Aorta (tissue), 5 donors: ENCODE data around the gene ATF4. TPM values are rescaled to one million over a fixed set of nuclear protein-coding genes. Genes with fewer than 3 reads are reported as not detected.
"Not testable (repeated sequence)": the region's sequence is repeated elsewhere in the genome, so short reads cannot be mapped to it uniquely, and the experiment has no call there.

Experiments
- ATAC-seq: fragments of 200-7000 bp; cut with Tn5 transposase; one replicate; pipeline ENCODE4 v1.9.1; 2022; ENCODE audit warnings: moderate library complexity; ENCODE audit not compliant: low FRiP score
- DNase-seq, 2 donors: peaks; one replicate each; pipeline ENCODE4 v3.0.0-alpha.2; 2020
- H3K27ac ChIP-seq, 2 donors: one replicate each; pipeline ENCODE4 v1.5.1; 2013; ENCODE audit warnings: low read length in 2 of 2, mild to moderate bottlenecking in 2 of 2, moderate library complexity in 2 of 2, control low read depth in 1 of 2, inconsistent platforms in 1 of 2, low read depth in 1 of 2
- H3K27me3 ChIP-seq, 2 donors: one replicate each; pipeline ENCODE4 v1.6.1; 2013; ENCODE audit warnings: control low read depth in 1 of 2, low read length in 1 of 2, mild to moderate bottlenecking in 1 of 2, moderate library complexity in 1 of 2; ENCODE audit not compliant: insufficient read depth in 2 of 2, control insufficient read depth in 1 of 2
- H3K36me3 ChIP-seq, 2 donors: one replicate each; pipeline ENCODE4 v1.6.1; 2013; ENCODE audit warnings: control low read depth in 1 of 2, low read length in 1 of 2, mild to moderate bottlenecking in 1 of 2; ENCODE audit not compliant: insufficient read depth in 2 of 2, control insufficient read depth in 1 of 2
- H3K4me1 ChIP-seq, 2 donors: one replicate each; pipeline ENCODE4 v1.6.1; 2013; ENCODE audit warnings: low read length in 2 of 2, control low read depth in 1 of 2, mild to moderate bottlenecking in 1 of 2, moderate library complexity in 1 of 2; ENCODE audit not compliant: insufficient read depth in 2 of 2, control insufficient read depth in 1 of 2
- H3K4me3 ChIP-seq, 2 donors: one replicate each; pipeline ENCODE4 v1.5.1; 2013; ENCODE audit warnings: low read length in 2 of 2, control low read depth in 1 of 2, mild to moderate bottlenecking in 1 of 2
- H3K9me3 ChIP-seq: one replicate; pipeline ENCODE4 v1.6.1; 2013; ENCODE audit warnings: mild to moderate bottlenecking, low read length; ENCODE audit not compliant: control insufficient read depth
- WGBS, 2 donors: extraction: QIAGEN DNeasy Blood & Tissue Kit; methylation state at CpG; one replicate each; pipeline ENCODE4 v1.1.7; 2013; 5-methylcytosine and 5-hydroxymethylcytosine counted together
- intact Hi-C, 2 donors: fragments of 100-400 bp; cut with DNase I; formaldehyde crosslinking; loops; one replicate each; pipeline versions ENCODE4 v1.14.2 to v1.15.0; 2022
- polyA plus RNA-seq, 2 donors: library from polyadenylated mRNA; stranded (reverse); fragments of 200-250 nt; gene quantifications; one replicate each; pipeline ENCODE4 v1.2.3, GENCODE V29; 2013
- total RNA-seq, 2 donors: library from RNA; stranded (reverse); fragmentation: NEBNext Ultra II Directional; extraction: Animal tissue kit (Norgen Biotek cat#: 25700); gene quantifications; one replicate each; pipeline ENCODE4 v1.2.1, GENCODE V29; 2021
- donor health status: healthy with polysubstance abuse.
- donor health status: Bipolar disorder and iron deficiency.
- donor health status: DM: no; HTN: no; CAD: no.
- donor health status: DM: no; HTN: no; CAD: no.
- donor health status: DM: yes; HTN: yes; CAD: no.

Gene ATF4
- total and polyA plus RNA-seq, 4 donors: 305 to 759 (median 448) TPM

DNA sequence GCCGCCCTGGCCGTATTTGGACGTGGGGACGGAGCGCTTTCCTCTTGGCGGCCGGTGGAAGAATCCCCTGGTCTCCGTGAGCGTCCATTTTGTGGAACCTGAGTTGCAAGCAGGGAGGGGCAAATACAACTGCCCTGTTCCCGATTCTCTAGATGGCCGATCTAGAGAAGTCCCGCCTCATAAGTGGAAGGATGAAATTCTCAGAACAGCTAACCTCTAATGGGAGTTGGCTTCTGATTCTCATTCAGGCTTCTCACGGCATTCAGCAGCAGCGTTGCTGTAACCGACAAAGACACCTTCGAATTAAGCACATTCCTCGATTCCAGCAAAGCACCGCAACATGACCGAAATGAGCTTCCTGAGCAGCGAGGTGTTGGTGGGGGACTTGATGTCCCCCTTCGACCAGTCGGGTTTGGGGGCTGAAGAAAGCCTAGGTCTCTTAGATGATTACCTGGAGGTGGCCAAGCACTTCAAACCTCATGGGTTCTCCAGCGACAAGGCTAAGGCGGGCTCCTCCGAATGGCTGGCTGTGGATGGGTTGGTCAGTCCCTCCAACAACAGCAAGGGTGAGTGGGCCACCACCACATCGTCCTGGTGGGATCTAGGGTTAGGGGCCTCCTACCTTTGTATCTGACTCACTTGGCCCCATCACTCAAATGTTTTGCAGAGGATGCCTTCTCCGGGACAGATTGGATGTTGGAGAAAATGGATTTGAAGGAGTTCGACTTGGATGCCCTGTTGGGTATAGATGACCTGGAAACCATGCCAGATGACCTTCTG, 934 bp downstream of the ATF4 start:
- DNase-seq: peak in 1 of 2 donors; percentile 74
- ATAC-seq, H3K4me1 ChIP-seq, H3K27me3 ChIP-seq, H3K36me3 ChIP-seq, H3K9me3 ChIP-seq: not testable (repeated sequence)
- intact Hi-C loops: loop anchor here (2.0 to 10.0 kb wide), 3 partner anchors 18 to 206 kb away; partner anchors contain the start of genes MIEF1 (in 1 of the 2) and RPL3 (in 1 of the 2)
- Histone ChIP-seq H3K4me3 (peak overlapping the region; percentile 92 to 93), H3K27ac (peak overlapping the region in 1 of 2 donors; percentile 28)
- WGBS, 2 donors: 1% methylated on average over 27 to 28 of the region's 28 CpGs

DNA sequence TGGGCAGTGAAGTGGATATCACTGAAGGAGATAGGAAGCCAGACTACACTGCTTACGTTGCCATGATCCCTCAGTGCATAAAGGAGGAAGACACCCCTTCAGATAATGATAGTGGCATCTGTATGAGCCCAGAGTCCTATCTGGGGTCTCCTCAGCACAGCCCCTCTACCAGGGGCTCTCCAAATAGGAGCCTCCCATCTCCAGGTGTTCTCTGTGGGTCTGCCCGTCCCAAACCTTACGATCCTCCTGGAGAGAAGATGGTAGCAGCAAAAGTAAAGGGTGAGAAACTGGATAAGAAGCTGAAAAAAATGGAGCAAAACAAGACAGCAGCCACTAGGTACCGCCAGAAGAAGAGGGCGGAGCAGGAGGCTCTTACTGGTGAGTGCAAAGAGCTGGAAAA, 1.7 kb downstream of the ATF4 start:
- not testable (repeated sequence) for H3K36me3 ChIP-seq, H3K4me1 ChIP-seq, H3K9me3 ChIP-seq, ATAC-seq, DNase-seq, H3K27me3 ChIP-seq
- WGBS, 2 donors: 2 to 3% methylated on average over 4 to 5 of the region's 5 CpGs
- intact Hi-C loops: loop anchor here (5.0 to 10.0 kb wide), 2 partner anchors 90 to 207 kb away; partner anchors contain the start of gene RPL3 (in 1 of the 2)
- peak overlapping the region in 1 of 2 donors; percentile 93 for H3K4me3 ChIP-seq
- H3K27ac ChIP-seq: peak overlapping the region in 1 of 2 donors; percentile 28

GRCh38 chr22:39522567-39523300, 2.4 kb downstream of the ATF4 start:
- DNase-seq (peak in 1 of 2 donors; percentile 73), ATAC-seq (peak; percentile 14)
- Histone ChIP-seq H3K36me3 (peaks cover 4 to 10% of the 10 kb centered on the region in 2 donors), H3K4me1 (no peaks in the 10 kb centered on the region), H3K27me3 (no peaks in the 10 kb centered on the region), H3K4me3 (peak overlapping the region; percentile 30 to 93), H3K9me3 (no peaks in the 10 kb centered on the region), H3K27ac (peak overlapping the region in 1 of 2 donors; percentile 20)
- intact Hi-C loops: loop anchor here (5.0 to 10.0 kb wide), 2 partner anchors 90 to 208 kb away; partner anchors contain the start of gene RPL3 (in 1 of the 2)
- WGBS, 2 donors: 3 to 5% methylated on average over 14 of the region's 14 CpGs

DNA sequence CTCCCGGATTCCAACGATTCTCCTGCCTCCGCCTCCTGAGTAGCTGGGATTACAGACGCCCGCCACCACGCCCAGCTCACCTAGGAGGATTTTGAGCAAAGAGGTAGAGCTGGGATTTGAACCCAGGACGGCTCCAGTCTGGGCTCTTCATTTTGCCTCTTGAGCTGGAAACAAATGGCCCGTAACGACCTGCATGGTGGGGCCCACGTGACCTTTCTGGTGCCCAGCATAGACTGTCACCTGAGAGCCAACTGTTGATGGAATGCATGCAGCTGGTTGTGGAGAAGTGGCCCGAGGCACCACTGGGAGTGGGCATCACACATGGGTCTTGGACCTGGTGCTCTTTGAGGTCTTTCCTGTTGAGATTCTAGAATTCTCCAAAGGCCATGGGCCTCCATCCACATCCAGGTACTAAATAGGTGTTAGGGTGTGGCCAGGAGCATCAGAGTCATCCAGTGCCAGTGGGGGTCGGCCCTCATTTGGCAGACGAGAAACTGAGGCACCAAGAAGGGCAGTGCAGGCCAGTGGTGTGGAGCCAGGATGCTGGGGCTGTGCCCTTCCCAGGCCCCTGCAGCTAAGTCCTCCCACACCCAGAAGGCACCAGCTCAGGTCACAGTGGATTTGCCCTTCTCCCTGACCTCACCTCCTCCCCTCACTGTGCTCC, 3.9 kb downstream of the ATF4 start:
- H3K9me3 ChIP-seq: no peaks in the 10 kb centered on the region
- H3K36me3 ChIP-seq: peaks cover 4 to 10% of the 10 kb centered on the region in 2 donors
- DNase-seq (peak in 1 of 2 donors; percentile 71), ATAC-seq (no peak)
- 65% methylated on average over 13 of the region's 13 CpGs for WGBS, 2 donors
- H3K4me3 ChIP-seq: no peak overlapping the region
- no peaks in the 10 kb centered on the region for H3K4me1 ChIP-seq
- H3K27me3 ChIP-seq: no peaks in the 10 kb centered on the region
- H3K27ac ChIP-seq: no peak overlapping the region
- intact Hi-C loops: loop anchor here (5.0 to 10.0 kb wide), 2 partner anchors 92 to 209 kb away; partner anchors contain the start of gene RPL3 (in 1 of the 2)

DNA sequence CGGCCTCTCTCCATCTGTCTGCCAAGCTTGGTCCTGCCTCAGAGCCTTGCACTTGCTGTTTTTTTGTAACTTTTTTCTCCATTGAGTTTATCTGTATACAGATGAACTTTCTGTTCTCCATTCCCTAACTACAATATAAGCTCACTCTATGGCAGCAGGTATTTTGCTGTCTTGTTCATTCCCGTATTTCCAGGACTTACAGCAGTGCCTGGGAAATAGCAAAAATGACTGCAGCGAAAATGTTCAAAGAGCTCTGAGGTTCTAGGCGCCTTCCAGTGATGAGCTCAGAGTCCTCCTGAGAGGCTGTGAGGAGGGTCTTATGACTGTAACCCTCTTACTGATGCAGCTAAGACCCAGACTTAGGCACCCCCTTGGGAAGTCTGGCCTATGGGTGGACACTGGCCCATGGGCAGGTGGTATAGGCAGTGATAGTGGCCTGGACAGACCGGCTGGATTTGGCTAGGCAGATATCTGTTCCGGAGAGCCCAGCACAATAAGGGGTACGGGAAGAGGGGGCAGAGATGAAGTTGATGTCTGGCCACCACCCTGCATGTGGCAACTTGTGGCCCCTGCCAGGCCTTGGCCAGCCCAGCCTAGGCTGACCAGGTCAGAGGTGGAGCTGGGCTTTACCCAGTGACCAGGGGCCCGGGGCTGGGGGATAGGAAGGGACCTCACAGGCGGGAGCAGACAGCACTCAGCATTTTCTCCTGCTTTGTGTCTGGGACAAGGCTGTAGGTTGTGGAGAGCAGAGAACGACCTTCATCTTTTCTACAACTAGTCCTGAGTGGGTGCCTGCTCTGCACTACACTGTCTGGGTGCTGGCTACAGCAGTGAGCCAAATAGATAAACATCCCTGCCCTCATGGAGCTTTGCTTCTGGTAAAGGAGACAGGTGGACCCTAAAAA, 4.6 kb downstream of the ATF4 start:
- H3K27ac ChIP-seq: no peak overlapping the region
- H3K4me3 ChIP-seq: no peak overlapping the region
- WGBS, 2 donors: 63 to 69% methylated on average over 10 of the region's 10 CpGs
- peak in 1 of 2 donors; percentile 68 for DNase-seq
- H3K4me1 ChIP-seq: no peaks in the 10 kb centered on the region
- intact Hi-C loops: loop anchor here (5.0 to 10.0 kb wide), 3 partner anchors 93 to 353 kb away; partner anchors contain the start of gene RPL3 (in 1 of the 2)
- H3K36me3 ChIP-seq: peaks cover 4 to 10% of the 10 kb centered on the region in 2 donors
- no peak for ATAC-seq
- H3K9me3 ChIP-seq: no peaks in the 10 kb centered on the region
- no peaks in the 10 kb centered on the region for H3K27me3 ChIP-seq

- no peak for ATAC-seq
- intact Hi-C loops: loop anchor here in 1 of 2 donors (5.0 to 10.0 kb wide), 2 partner anchors 211 to 353 kb away; partner anchors contain the start of gene RPL3
- peak in 1 of 2 donors; percentile 44 for DNase-seq
- Histone ChIP-seq H3K4me1 (no peaks in the 10 kb centered on the region), H3K27me3 (no peaks in the 10 kb centered on the region), H3K4me3 (no peak overlapping the region), H3K9me3 (no peaks in the 10 kb centered on the region), H3K36me3 (peaks cover 4 to 10% of the 10 kb centered on the region in 2 donors), H3K27ac (no peak overlapping the region)
- 70% methylated on average over 4 of the region's 4 CpGs for WGBS, 2 donors
Measured at GRCh38 chr22:39525658-39525975, 5.3 kb downstream of the ATF4 start.

DNA sequence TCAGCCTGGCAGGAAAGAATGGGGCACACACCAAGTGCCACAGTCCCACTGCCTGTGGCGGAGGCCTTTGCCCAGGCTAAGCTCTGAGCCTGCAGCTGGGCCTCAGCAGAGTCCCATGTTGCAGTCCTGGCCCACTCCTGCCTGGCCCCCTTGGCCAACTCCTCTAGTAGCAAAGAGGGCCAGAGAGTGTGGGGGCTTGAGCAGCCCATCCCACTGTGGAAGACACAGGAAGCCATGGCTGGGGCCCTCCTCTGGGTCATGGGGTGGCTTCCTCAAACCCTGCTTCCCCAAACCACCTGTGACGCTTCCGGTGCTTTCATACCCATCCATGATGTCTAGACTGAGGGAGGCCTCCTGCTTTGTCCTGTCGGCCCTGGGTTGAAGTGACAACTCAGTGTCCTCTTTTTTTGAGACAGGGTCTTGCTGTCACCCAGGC, 6.4 kb downstream of the ATF4 start:
- Histone ChIP-seq H3K4me1 (no peaks in the 10 kb centered on the region), H3K36me3 (peaks cover 4 to 6% of the 10 kb centered on the region in 2 donors), H3K9me3 (no peaks in the 10 kb centered on the region), H3K4me3 (no peak overlapping the region), H3K27ac (no peak overlapping the region), H3K27me3 (no peaks in the 10 kb centered on the region)
- intact Hi-C loops: loop anchor here in 1 of 2 donors (5.0 to 10.0 kb wide), 2 partner anchors 212 to 354 kb away; partner anchors contain the start of gene RPL3
- ATAC-seq (no peak), DNase-seq (no peak)
- 71 to 74% methylated on average over 4 of the region's 4 CpGs for WGBS, 2 donors
